Activated effector memory CD4-positive, alpha-beta T cell treated with anti-CD3 and anti-CD28 coated beads, Interleukin-2, amount 50 U/mL, for 16 hours (primary cell): ENCODE data around the gene TPP1.

Experiments
- DNase-seq: peaks from one replicate; pipeline ENCODE4 v3.0.0-alpha.2; 2020

TPP1 gene

DNA sequence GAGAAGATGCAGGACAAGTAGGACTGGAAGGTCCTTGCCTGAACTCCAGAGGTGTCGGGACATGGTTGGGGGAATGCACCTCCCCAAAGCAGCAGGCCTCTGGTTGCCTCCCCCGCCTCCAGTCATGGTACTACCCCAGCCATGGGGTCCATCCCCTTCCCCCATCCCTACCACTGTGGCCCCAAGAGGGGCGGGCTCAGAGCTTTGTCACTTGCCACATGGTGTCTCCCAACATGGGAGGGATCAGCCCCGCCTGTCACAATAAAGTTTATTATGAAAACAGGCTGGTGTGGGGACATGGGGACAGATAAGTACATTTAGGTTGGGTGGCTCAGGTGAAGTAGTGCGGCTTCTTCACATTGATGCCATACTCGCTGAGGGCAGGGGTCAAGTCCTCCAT lies 8.6 kb downstream of the TPP1 start:
- peak; percentile 63 for DNase-seq

DNA sequence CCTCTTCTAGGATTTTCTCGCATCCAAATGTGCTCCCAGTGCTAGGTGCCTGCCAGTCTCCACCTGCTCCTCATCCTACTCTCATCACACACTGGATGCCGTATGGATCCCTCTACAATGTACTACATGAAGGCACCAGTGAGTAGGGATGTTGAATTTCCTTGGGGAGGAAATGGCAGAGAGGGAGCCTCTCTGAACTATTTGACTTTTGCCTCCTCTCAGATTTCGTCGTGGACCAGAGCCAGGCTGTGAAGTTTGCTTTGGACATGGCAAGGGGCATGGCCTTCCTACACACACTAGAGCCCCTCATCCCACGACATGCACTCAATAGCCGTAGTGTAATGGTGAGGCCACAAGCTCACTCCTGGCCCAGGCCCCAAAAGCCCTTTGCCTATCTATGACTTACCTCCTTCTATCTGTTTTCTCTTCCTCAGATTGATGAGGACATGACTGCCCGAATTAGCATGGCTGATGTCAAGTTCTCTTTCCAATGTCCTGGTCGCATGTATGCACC lies 9.7 kb downstream of the TPP1 start:
- peak; percentile 56 for DNase-seq

DNA sequence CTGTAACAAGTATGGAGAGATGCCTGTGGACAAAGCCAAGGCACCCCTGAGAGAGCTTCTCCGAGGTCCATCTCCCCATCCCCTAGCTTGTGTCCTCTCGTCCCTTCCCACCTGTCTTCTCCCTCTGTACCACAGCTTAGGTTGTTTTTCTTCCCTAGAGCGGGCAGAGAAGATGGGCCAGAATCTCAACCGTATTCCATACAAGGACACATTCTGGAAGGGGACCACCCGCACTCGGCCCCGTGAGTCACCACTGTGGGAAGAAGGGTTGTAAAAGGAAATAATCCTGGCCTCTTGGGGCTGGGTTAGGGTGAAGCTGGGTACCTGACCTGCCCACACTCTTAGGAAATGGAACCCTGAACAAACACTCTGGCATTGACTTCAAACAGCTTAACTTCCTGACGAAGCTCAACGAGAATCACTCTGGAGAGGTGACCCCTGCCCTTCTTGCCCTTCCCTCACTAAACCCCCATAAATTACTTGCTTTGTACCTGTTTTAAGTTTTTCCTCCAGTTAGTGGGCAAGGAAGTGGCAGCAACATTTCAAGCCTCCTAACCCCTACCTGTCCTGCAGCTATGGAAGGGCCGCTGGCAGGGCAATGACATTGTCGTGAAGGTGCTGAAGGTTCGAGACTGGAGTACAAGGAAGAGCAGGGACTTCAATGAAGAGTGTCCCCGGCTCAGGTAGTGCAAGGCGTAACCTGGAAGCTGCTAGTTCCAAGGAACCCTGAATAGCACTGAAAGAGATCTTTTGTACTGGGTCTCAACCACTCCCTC lies 10.3 kb downstream of the TPP1 start:
- DNase-seq, result peak; percentile 54

DNA sequence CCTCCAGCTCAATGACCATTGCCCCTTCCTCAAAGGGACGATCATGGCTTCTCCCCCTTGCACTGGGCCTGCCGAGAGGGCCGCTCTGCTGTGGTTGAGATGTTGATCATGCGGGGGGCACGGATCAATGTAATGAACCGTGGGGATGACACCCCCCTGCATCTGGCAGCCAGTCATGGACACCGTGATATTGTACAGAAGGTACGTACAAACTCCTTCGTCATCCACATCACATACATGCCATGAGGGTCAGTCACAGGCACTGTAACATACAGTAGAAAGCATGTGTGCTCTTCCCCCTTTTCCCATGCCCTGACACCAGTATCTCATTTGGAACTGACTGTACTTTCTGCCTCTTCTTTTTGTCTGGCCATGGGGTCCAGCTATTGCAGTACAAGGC lies 11.2 kb downstream of the TPP1 start:
- DNase-seq, result peak; percentile 49

DNA sequence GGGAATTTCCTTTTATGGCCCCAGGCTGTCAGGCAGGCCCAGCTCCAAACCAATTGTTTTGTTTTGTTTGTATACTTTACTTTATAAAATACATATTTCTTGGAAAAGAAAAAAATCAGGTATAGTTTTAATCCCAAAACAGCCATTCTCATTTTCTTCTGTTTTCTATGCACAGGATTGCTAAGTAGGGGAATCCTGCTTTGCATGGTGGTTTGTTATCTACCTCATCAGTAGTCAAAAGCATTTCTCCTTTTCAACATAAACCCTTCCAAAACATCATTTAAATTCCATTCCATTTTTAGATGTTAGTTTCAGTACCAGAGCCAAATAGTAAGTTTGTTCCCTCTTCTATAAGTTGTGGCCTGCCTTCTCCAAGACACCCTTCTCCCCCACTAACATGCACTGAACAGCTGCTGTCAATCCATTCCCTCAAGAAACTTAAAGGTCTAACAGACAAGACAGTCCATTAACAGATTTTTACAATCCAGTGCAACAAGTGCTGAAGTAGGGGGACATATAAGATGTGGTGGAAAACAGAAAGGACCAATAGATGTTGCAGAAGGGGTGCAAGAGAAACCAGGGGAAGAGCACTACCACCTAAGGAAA lies 11.9 kb downstream of the TPP1 start:
- no peak for DNase-seq

DNA sequence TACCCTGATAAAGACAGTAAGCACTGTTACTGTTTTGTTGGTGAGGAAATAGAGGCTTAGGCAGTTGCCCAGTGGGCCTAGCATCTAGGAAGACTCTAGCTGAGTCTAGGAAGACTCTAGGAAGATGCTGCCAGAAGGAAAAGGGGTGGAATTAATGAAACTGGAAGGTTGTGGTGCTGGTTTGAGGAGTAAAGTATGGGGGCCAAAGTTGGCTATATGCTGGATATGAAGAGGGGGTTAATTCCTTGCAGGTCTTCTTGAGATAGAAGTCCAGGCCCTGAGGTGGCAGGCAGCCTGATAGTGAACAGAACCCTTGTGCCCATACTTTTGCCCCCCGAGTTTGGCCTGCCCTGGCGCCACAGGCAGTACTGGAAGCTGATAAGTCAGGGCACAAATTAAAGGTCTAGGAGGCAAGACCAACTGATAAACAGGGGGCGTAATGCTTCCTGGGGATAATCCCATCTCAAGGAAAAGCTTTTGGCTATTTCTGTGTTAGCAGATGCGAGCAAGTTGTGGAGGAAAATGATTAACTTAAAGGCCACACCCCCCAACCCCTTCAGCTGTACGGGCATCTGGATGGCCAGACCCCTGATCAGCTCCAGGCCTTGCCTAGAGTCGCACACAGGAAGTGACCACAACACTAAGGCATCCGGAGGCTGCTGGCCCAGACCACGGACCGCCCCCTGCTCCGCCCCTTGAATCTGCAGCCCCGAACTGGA lies 12.6 kb downstream of the TPP1 start:
- peak; percentile 84 for DNase-seq

DNA sequence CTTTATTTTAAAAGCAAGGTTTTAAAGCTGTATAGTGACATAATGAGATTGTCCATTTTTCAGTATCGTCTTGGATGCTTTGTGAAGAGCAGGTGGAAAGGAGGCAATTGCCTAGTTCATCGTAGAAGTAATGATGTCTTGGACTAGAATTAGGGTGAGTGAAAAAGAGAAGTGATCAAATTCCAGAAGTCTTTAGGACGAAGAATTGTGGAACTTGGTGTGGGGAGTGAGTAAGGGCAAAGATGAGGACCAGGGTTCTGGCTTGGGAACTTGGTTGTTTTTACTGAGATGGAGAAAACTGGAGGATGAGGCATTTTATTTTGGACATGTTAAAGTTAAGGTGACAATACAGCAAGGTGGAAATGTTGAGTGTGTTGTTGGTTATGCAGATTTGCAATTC lies 14.4 kb downstream of the TPP1 start:
- no peak for DNase-seq

DNA sequence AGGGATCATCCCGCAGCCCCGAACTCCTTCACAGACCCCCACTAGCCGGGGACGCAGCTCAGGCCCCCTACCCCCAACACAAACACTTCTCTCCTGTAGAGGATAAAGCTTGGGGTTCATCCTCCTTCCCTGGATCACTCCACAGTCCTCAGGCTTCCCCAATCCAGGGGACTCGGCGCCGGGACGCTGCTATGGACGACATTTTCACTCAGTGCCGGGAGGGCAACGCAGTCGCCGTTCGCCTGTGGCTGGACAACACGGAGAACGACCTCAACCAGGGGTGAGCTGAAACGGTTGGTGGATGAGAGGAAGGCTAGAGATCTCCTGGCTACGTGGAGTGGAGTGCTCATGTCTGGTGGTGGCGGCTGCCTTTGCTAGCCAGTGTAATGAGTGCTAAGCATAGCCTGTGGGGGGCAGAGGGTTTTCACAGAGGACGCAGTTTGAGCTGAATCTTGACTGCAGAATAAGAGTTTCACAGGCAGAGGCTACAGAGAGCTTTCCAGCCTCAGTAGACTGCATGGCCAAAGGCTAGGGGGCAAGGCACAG lies 15.1 kb downstream of the TPP1 start:
- peak; percentile 82 for DNase-seq

DNA sequence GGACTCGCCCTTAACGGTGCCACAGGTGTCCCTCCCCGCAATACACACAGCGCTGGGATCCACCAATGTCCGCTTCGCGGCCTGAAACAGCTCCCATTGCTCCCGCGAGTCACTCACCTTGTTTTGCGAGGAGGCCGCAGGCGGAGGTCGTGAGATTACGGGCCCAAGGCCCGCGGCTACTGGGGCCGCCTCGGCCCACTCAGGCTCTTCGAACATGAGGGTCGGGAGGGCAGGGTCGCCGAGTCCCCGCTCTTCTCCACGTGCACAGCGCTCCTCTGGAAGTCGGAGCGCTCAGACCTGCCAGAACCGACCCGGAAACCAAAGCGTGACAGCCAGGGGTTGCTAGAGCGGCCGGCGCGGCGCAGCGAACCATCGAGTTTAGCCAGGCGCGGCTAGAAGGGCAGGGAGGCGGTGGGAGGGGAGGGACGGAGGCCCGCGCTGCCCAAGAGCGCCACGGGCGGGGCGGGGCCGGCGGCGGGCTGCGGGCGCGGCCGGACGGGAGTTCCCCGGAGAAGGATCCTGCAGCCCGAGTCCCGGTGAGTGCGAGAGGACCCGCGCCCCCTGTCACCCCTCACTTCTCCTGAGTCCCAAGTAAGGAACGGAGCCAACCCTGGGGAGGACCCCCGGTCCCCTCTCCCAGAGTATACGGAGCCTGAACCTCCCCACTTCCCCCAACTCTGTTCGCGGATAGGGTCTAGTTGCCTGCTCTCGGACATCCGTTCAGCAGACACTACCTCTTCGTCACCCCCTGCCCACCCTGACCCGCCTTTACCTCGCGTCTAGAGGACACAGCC lies 15.7 kb downstream of the TPP1 start, which contains the start of the genes ILK and RRP8:
Gene ILK (plus strand): TSS at position 488 of the 794 bp plus-strand sequence. CDS start 498 bp downstream, outside the sequence.
Gene RRP8 (minus strand): TSS at position 330 of the 794 bp plus-strand sequence. CDS start 114 bp downstream, at position 216.
- peak; percentile 95 for DNase-seq

DNA sequence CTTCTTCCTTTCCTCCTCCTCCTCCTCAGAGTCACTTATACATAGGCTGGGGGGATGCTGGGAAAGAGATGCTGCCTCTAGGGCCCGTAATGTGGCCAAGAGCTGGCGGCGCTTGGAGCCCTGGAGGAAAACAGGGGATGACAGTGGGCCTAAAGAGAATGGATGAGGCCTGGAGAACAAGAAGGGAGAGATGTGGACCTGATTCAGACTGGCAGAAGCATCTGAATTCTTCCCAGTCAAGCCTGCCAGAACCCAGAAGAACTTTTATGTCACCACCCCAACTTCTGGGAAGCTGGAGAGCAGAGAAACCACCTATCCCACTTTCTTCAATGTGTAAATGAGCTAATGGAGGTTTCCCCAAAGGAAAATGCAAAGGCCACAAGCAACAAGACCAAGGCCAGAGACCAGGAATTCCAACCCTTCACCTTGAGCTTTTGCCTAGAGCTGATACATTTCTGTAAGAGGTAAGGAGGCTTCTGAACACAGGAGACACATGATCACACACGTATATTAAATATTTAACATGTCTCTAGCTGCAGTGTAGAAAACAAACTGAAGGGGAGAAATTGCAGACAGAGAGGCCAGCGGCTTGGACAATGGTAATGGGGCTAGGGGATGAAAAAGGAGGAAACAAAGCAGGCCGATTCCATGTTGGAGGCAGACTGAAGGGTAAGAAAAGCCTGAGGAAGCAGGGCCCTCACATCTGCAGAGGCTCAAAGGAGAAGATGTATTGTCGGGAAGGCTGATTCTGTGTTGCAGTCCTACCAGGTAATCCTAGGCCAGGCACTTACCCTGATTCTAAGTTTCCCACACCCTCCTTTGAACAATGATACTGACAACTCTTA lies 16.9 kb downstream of the TPP1 start:
- no peak for DNase-seq

DNA sequence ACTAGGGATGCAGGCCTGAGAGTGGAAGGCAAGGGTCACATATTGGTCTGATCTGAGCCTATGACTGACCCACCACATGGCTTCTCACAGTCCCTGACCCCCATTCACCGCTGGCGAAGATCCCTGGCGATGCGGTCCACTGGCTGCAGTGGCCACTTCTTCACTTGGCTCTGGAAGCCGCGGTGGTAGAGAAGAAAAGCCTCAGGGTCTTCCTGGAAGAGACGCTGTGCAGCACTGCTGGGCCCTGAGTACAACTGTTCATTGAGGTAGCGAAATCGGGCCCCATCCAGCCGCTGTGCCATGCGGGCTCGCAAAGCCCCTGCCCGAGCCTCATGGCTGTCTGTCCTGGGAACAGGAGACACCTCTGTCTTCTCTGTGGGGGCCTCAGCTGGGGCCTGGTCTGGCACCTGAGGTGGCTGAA lies 18.2 kb downstream of the TPP1 start:
- DNase-seq, result peak; percentile 57

DNA sequence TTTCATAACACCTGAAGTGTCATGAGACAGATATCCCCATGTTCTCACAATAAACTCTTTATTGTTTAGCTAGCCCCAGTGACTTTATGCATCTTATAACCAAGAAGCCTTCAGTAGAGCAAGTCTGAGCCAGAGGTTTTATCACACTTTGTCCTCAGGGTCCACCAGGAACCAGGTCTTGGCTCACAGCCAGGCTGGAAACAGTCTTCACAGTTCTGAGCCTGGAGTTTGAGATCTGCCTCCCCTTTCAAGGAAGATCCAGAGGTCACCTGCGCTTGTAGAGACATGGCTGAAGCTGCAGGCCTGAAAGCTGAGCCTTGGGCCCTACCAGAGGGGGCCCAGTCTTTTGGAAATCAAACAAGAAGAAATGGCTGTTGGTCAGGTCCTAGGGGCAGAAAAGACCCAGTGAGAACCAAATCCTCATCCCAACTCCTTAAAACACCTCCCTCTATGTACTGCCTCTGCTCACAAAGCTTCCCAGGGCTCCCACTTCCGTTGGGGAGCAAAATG lies 19.3 kb downstream of the TPP1 start:
- no peak for DNase-seq

DNA sequence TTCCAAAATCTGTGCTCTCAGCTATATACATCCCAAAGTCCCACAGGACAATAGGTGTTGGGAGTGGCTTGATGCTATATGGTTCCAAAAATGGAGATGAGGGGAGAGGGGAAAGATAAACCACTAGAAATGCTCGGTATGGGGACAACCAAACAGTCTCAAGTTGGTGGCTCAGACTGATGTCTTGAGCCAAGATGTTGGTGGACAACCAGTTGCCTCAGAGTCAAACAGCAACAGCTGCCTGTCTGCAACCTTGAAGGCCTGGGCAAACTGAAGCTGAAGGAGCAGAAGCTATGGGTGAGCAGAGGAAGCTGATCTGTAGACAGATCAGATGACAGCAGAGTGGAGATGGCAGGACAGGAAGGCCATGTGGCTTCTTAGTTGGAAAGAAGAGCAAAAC lies 19.8 kb downstream of the TPP1 start:
- no peak for DNase-seq

DNA sequence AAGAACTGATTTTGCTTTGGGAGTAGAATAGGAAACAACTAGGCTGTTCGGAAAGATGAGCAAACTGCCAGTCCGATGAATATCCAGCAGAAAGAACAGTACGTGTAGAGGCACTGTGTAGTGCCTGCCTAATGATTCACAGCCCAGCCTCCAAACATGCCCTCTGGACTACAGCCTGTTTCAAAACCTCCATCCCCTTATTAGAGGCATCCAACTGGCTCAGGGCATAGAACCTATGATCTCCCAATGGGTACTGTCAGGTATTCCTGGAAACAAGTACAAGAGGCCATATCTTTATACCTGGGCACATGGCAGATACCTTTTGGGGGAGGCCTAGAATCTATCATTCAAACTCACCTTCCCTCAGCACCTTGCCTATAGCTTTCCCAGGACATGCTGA lies 20.7 kb downstream of the TPP1 start:
- DNase-seq, result no peak

DNA sequence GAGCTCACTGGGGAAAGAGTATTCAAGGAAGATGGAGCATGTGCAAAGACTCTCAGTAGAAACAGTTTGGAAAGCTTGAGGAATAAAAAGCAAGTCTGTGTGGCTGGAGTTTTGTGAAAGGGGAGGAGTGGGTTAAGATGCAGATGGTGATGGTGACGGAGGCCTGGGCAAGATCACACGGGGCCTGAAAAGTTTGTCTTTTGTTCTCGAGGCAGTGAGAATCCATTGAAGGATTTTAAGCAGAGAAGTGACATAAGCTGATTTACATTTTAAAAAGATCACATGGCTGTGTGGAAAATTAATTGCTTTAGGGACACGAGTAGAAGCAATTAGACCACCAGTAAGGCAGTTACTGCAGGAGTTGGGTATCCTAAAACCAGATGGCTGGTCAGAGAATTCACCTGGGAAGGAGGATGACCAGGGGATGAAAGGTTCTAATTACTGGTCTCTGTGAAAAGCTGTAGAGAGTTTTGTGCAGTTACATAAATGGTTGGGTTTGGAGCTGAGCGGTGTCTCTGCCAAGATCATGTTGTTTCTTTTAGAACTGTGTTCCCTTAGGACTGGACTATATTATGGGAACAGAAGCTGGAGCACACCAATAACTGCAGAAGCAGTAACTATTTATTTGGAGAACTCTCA lies 22.9 kb downstream of the TPP1 start:
- DNase-seq, result no peak

DNA sequence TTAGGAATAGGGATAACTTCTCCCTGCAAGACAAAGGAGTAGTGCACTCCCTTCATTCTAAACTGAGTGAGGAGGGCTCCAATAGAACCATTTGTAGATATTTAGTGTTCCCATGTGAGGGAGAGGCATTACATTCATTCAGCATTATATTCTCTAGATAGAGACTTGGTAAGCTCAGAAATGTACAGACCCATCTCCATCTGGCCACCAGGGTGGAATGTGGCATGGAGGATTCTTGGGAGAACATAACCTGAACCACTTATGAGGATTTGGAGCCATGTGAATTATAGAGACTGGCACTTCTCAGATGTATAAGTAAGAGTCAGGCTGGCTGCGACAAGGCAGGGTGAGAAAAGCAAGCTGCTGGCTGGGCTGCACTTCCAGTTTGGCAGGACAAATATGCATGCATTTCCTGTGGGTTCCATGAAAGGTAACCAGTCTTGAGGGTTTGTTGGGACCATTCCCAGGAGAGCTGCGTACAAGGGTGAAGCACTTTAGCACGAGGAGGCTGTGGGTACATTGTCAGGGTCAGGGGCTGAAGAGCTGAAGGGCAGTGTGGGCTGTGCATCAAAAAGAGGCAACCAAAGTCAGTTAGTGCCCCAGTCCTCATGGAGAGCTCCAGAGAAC lies 25.0 kb downstream of the TPP1 start:
- DNase-seq, result no peak

DNA sequence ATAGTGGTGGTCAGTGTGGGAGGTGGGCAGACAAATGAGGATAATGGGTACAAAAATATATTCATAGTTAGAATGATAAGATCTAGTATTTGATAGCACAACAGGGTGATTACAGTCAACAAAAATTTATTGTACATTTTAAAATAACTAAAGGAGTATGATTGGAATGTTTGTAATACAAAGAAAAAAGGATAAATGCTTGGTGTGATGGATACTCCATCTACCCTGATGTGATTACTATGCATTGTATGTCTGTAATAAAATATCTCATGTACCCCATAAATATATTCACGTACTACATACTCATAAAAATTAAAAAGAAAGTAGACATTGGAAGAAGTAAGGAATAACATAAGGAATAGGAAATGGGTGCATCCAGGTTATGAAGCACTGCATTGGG lies 31.2 kb downstream of the TPP1 start:
- DNase-seq, result no peak

DNA sequence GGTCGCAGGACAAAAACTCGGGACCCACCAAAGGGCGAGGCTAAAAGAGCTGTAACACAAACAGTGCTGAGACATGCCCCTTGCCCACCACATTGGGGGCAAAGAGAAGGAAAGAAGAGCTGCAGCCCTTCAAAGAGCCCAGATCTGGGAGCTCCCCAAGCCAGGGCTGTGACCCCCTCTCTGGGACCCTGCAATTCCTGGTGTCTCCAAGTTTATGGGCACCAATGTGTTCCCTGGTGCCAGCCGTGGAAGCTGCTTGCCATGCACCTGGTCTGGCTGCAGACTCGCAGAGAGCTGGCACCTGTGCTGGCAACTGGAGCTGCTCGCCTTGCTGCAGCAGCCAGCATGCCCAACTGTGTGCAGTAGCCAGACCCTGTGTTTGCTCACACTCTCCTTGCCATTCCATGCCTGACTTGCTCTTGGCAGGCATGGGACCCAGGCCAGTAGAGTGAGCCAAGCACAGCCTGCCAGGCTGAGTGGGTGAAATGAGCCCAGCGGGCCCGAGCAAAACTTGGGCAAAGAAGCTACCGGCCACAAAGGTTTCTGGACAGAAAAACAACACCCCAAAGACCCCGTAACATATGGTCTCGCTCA lies 31.8 kb downstream of the TPP1 start:
- peak; percentile 41 for DNase-seq

DNA sequence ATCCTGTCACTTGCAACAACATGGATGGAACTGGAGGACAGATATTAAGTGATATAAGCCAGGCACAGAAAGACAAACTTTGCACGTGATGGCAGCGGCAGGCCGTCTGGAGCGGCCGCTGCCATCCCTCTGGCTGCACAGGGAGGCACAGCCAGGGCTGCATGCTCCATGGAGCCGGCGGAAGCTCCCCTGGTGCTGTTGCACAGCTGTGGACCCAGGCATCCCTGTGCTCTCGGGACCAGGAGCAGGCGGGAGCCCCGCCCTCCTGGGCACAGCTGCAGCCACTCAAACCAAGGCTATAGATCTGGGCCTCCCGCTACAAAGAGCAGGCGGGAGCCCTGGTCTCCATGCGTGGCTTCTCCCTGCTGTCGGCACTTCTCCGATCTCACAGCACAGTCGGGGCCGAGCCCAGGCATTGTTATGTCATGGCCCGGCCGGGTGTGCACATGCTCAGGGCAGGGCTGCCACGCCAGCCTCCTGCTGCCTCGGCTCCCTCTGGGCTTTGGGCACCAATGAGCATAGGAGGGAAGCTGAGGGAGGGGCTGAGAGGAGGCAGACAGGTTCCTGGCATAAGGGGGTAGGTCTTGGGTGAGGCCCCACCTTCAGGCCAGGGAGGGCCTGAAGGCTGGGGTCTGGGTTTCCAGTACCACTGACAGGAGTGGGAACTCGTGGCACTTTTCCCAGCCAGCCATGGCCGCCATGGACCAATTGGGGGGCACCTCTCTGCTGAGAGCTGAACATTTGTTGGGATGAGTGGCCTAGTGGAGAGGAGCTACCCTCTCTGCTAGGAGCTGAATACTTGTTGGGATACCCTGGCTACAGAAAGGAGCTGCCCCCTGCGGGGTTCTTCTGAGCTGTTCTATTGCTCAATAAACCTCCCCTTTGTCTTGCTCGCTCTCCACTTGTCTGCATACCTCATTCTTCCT lies 32.5 kb downstream of the TPP1 start:
- peak; percentile 56 for DNase-seq
